ENCODE measurements around the gene NEDD8.

The NEDD8 gene

GRCh38 chr14:24260780-24261157 is 28.6 kb upstream of the NEDD8 start:
- ATAC-seq = no peak
- TF ChIP-seq POU6F1 (CRISPR knock-in tag; IDR thresholded peaks at IDR 0.05; ENCODE audit: borderline replicate concordance, low read depth) (no peak), TCF4 (CRISPR knock-in tag; IDR thresholded peaks at IDR 0.05; ENCODE audit: borderline replicate concordance) (no peak), ESRRG (CRISPR knock-in tag; IDR thresholded peaks at IDR 0.05) (no peak), SNAI2 (CRISPR knock-in tag; IDR thresholded peaks at IDR 0.05) (no peak)
- TF ChIP-seq, protein P1, sequence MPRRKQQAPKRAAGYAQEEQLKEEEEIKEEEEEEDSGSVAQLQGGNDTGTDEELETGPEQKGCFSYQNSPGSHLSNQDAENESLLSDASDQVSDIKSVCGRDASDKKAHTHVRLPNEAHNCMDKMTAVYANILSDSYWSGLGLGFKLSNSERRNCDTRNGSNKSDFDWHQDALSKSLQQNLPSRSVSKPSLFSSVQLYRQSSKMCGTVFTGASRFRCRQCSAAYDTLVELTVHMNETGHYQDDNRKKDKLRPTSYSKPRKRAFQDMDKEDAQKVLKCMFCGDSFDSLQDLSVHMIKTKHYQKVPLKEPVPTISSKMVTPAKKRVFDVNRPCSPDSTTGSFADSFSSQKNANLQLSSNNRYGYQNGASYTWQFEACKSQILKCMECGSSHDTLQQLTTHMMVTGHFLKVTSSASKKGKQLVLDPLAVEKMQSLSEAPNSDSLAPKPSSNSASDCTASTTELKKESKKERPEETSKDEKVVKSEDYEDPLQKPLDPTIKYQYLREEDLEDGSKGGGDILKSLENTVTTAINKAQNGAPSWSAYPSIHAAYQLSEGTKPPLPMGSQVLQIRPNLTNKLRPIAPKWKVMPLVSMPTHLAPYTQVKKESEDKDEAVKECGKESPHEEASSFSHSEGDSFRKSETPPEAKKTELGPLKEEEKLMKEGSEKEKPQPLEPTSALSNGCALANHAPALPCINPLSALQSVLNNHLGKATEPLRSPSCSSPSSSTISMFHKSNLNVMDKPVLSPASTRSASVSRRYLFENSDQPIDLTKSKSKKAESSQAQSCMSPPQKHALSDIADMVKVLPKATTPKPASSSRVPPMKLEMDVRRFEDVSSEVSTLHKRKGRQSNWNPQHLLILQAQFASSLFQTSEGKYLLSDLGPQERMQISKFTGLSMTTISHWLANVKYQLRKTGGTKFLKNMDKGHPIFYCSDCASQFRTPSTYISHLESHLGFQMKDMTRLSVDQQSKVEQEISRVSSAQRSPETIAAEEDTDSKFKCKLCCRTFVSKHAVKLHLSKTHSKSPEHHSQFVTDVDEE (CRISPR knock-in tag; IDR thresholded peaks at IDR 0.05) = no peak

DNA sequence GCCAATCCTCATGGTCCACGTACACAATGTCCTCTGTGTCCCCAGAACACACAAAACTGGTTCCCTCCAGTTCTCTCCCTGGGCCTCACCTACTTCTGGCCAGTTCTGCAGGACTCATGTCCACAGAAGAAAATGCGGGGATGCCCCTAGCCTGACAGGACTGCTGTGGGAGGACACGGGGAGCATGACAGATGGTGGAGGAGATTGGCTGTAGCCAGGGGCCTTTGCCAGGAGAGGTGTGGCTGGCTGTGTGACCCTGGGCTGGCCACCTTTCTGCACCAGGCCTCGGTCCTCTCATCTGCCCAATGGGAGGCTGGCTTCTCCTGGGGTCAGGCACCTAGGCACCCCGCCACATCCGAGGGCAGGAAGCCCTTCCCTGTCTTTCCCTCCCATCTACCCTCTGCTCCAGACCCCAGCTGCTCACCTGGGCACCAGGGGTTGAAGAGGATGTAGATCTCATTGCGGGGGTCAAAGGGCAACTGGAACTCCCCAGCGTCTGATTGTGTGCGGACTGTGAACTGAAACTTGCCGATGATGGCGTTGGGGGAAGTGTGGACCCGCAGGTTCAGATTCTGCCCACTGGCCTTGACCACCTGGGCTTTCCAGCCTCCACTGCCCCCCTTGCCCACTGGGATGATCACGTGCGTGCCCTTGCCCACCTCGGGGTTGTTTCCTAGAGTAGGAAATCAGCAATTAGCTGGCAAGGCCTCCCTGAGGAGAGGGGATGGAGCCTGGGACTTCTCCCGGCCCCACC is 28.0 kb upstream of the NEDD8 start:
- no peak for ATAC-seq
- TF ChIP-seq ZNF565 (CRISPR knock-in tag; conservative IDR thresholded peaks at IDR 0.05; ENCODE audit: low read depth) = no peak
- no peak for TF ChIP-seq TCF4 (CRISPR knock-in tag; IDR thresholded peaks at IDR 0.05; ENCODE audit: borderline replicate concordance)
- no peak for TF ChIP-seq OSR1 (CRISPR knock-in tag; IDR thresholded peaks at IDR 0.05)
- TF ChIP-seq, protein P1 (CRISPR knock-in tag; IDR thresholded peaks at IDR 0.05) = no peak
- no peak for TF ChIP-seq ZNF8 (CRISPR knock-in tag; IDR thresholded peaks at IDR 0.05)

DNA sequence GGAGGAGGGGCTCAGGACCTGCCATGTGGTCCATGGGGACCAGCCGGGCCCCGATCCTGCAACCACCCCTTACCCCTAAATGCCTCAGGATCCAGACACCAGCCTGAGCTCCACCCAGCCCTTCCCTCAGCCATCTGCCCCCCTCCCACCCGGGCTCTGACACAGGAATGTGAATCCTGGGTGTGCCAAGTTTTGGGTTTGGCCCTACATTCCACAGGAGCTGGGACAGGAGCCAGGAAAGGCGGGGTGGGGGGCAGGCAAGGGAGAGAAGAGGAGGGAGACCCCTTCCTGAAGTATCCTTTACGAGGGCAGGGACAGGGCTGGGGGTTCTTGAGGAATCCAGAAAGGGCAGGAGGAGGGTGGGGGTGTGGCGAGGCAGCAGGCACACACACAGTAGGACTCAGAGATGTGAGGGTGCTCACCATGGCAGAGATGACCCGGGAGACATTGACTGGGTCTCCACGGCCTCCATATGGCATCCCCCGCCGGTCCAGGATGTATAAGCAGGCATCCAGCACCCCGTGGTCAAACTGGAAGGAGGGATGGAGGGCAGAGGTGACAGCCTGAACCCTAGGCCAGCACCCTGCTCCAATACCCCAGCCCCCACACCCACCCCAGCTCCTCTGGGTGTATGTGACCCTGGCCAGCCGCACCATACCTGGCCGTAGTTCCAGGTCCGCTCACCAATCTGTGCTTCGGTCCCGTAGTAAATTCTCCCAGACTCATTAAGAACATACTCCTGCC is 27.3 kb upstream of the NEDD8 start:
- ATAC-seq = peak; percentile 56
- TF ChIP-seq ZFP30 (CRISPR knock-in tag; IDR thresholded peaks at IDR 0.05) (no peak), ZNF565 (CRISPR knock-in tag; conservative IDR thresholded peaks at IDR 0.05; ENCODE audit: low read depth) (no peak), CSRNP3 (CRISPR knock-in tag; IDR thresholded peaks at IDR 0.05) (no peak), OSR1 (CRISPR knock-in tag; IDR thresholded peaks at IDR 0.05) (no peak), SNAI2 (CRISPR knock-in tag; IDR thresholded peaks at IDR 0.05) (no peak), POU6F1 (CRISPR knock-in tag; IDR thresholded peaks at IDR 0.05; ENCODE audit: borderline replicate concordance, low read depth) (no peak), ZNF70 (CRISPR knock-in tag; IDR thresholded peaks at IDR 0.05) (no peak), ESRRG (CRISPR knock-in tag; IDR thresholded peaks at IDR 0.05) (no peak), BACH2 (CRISPR knock-in tag; IDR thresholded peaks at IDR 0.05; ENCODE audit: borderline replicate concordance) (no peak), TOX (CRISPR knock-in tag; IDR thresholded peaks at IDR 0.05; ENCODE audit: borderline replicate concordance) (no peak), GLIS3 (CRISPR knock-in tag; IDR thresholded peaks at IDR 0.05) (no peak), ISL1 (CRISPR knock-in tag; IDR thresholded peaks at IDR 0.05) (no peak)
- TF ChIP-seq, protein P2, sequence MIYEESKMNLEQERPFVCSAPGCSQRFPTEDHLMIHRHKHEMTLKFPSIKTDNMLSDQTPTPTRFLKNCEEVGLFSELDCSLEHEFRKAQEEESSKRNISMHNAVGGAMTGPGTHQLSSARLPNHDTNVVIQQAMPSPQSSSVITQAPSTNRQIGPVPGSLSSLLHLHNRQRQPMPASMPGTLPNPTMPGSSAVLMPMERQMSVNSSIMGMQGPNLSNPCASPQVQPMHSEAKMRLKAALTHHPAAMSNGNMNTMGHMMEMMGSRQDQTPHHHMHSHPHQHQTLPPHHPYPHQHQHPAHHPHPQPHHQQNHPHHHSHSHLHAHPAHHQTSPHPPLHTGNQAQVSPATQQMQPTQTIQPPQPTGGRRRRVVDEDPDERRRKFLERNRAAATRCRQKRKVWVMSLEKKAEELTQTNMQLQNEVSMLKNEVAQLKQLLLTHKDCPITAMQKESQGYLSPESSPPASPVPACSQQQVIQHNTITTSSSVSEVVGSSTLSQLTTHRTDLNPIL (CRISPR knock-in tag; IDR thresholded peaks at IDR 0.05; ENCODE audit: low read depth) = no peak
- TF ChIP-seq, protein P3, sequence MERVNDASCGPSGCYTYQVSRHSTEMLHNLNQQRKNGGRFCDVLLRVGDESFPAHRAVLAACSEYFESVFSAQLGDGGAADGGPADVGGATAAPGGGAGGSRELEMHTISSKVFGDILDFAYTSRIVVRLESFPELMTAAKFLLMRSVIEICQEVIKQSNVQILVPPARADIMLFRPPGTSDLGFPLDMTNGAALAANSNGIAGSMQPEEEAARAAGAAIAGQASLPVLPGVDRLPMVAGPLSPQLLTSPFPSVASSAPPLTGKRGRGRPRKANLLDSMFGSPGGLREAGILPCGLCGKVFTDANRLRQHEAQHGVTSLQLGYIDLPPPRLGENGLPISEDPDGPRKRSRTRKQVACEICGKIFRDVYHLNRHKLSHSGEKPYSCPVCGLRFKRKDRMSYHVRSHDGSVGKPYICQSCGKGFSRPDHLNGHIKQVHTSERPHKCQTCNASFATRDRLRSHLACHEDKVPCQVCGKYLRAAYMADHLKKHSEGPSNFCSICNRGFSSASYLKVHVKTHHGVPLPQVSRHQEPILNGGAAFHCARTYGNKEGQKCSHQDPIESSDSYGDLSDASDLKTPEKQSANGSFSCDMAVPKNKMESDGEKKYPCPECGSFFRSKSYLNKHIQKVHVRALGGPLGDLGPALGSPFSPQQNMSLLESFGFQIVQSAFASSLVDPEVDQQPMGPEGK (CRISPR knock-in tag; IDR thresholded peaks at IDR 0.05; ENCODE audit: borderline replicate concordance) = no peak
